Measurements from ENCODE around the gene VPS25.
A peak's percentile ranks its signal among the peaks of the same experiment; 100 is the strongest.

GRCh38 chr17:42743595-42744282, 29.5 kb upstream of the VPS25 start:
- TF ChIP-seq CTCF (IDR thresholded peaks at IDR 0.05) (peak in 1 of 3 experiments; percentile 25), EP300 (IDR thresholded peaks at IDR 0.05) (no peak)
